GM12878 (cell line): ENCODE measurements around the gene NFASC. TPM values are rescaled to one million over a fixed set of nuclear protein-coding genes. Genes with fewer than 3 reads are reported as not detected.

Source experiments
- ATAC-seq: fragments of 200-7000 bp; cut with Tn5 transposase; 3 replicates; pipeline ENCODE4 v1.9.1; 2020; ENCODE audit warnings: mild to moderate bottlenecking, moderate library complexity
- BruUV-seq: library from RNA; stranded (reverse); fragments of 400-500 nt; replicated peaks from 2 replicates; lab custom pipeline; 2021; lab: Mats Ljungman, UMichigan
- CTCF ChIA-PET: fragments of 300-600 bp; sonication (Branson Sonifier 250); formaldehyde crosslinking; extraction: SDS; loops from one replicate; lab custom pipeline; 2021; ENCODE audit warnings: inconsistent platforms; lab: Yijun Ruan, JAX
- POLR2A ChIA-PET: fragments of 350-600 bp; formaldehyde crosslinking; extraction: SDS; loops from one replicate; lab custom pipeline; 2021; ENCODE audit warnings: inconsistent platforms; lab: Charles Lee
- RAD21 ChIA-PET: fragments of 300-600 bp; sonication (Branson Sonifier 250); formaldehyde crosslinking; loops from one replicate; lab custom pipeline; 2023; ENCODE audit warnings: antibody characterized with exemption; ENCODE audit not compliant: unreplicated experiment; lab: Charles Lee
- SMC1A ChIA-PET: fragments of 300-600 bp; sonication (Branson Sonifier 250); formaldehyde crosslinking; loops from one replicate; lab custom pipeline; 2023; ENCODE audit not compliant: unreplicated experiment, uncharacterized antibody; lab: Charles Lee
- DNase-seq: peaks from one replicate; pipeline ENCODE4 v3.0.0-alpha.2; 2011; ENCODE audit warnings: low read depth, low spot score
- FAIRE-seq: peaks from 3 replicates; lab custom pipeline; 2011; peaks lifted over from hg19 to GRCh38; lab: Jason Lieb, UNC
- H2AFZ ChIP-seq: 2 replicates; pipeline ENCODE4 v1.6.0; 2011; ENCODE audit warnings: low read depth, low read length, control low read depth; ENCODE audit not compliant: control insufficient read depth
- H3K27ac ChIP-seq: 2 replicates; pipeline ENCODE4 v1.5.1; 2011; ENCODE audit warnings: control low read depth; ENCODE audit not compliant: control insufficient read depth, insufficient read depth
- H3K27me3 ChIP-seq, 2 experiments: replicated peaks in 1 of 2; 2 replicates each; pipeline versions ENCODE4 v1.6.0 to v1.6.1; 2011; ENCODE audit warnings: low read length in 1 of 2; ENCODE audit not compliant: control insufficient read depth in 2 of 2, insufficient read depth in 2 of 2
- H3K36me3 ChIP-seq, 2 experiments: 2 replicates each; pipeline ENCODE4 v1.5.1; 2011; ENCODE audit warnings: low read length in 1 of 2; ENCODE audit not compliant: control insufficient read depth in 2 of 2, insufficient read depth in 2 of 2
- H3K4me1 ChIP-seq: 2 replicates; pipeline ENCODE4 v1.6.1; 2011; ENCODE audit warnings: mild to moderate bottlenecking, low read length, moderate library complexity, mixed read lengths; ENCODE audit not compliant: control insufficient read depth, insufficient read depth
- H3K4me2 ChIP-seq: 2 replicates; pipeline ENCODE4 v1.6.0; 2011; ENCODE audit warnings: control low read depth; ENCODE audit not compliant: control insufficient read depth, insufficient read depth
- H3K4me3 ChIP-seq: fragments of 200-600 bp; sonication (generic); 2 replicates; pipeline ENCODE4 v1.5.1; 2016
- H3K79me2 ChIP-seq: 2 replicates; pipeline ENCODE4 v1.6.0; 2011; ENCODE audit warnings: low read length; ENCODE audit not compliant: control insufficient read depth, insufficient read depth
- H3K9ac ChIP-seq: 2 replicates; pipeline ENCODE4 v1.8.0; 2011; ENCODE audit warnings: low read length, control low read depth, mixed read lengths; ENCODE audit not compliant: control insufficient read depth, insufficient read depth
- H3K9me3 ChIP-seq: replicated peaks from 3 replicates; pipeline ENCODE4 v1.5.1; 2011; ENCODE audit warnings: mild to moderate bottlenecking, low read length; ENCODE audit not compliant: control insufficient read depth, insufficient read depth
- H4K20me1 ChIP-seq: 2 replicates; pipeline ENCODE4 v1.6.0; 2011; ENCODE audit not compliant: control insufficient read depth, insufficient read depth
- CBFB ChIP-seq: IDR thresholded peaks from 2 replicates; pipeline ENCODE4 v1.6.1; 2016; ENCODE audit warnings: antibody characterized with exemption, low read depth
- CHD2 ChIP-seq: IDR thresholded peaks from 2 replicates; pipeline ENCODE4 v1.6.1; 2011; ENCODE audit warnings: low read depth, low read length, improper control_type of control experiment, borderline replicate concordance
- HDGF ChIP-seq: fragments of 450-650 bp; IDR thresholded peaks from 2 replicates; pipeline ENCODE4 v1.6.1; 2016; ENCODE audit warnings: antibody characterized with exemption
- MYB ChIP-seq: fragments of 150-350 bp; IDR thresholded peaks from 2 replicates; pipeline ENCODE4 v1.6.1; 2014; ENCODE audit warnings: mild to moderate bottlenecking, low read depth, low read length, borderline replicate concordance
- NR2F1 ChIP-seq: fragments of 450-650 bp; conservative IDR thresholded peaks from 2 replicates; pipeline ENCODE4 v1.6.1; 2017; ENCODE audit warnings: mild to moderate bottlenecking
- PKNOX1 ChIP-seq: fragments of 450-650 bp; IDR thresholded peaks from 2 replicates; pipeline ENCODE4 v1.6.1; 2016; ENCODE audit warnings: mild to moderate bottlenecking
- PML ChIP-seq: IDR thresholded peaks from 2 replicates; pipeline ENCODE4 v1.6.1; 2012; ENCODE audit warnings: low read length, inconsistent platforms
- POLR2AphosphoS5 ChIP-seq: IDR thresholded peaks from 2 replicates; pipeline ENCODE4 v1.6.1; 2011; ENCODE audit warnings: mild to moderate bottlenecking, low read length, inconsistent platforms
- RCOR1 ChIP-seq: conservative IDR thresholded peaks from 2 replicates; pipeline ENCODE4 v1.6.1; 2012; ENCODE audit warnings: low read depth, low read length, improper control_type of control experiment
- REST ChIP-seq: IDR thresholded peaks from 2 replicates; pipeline ENCODE4 v1.6.1; 2012; ENCODE audit warnings: mild to moderate bottlenecking, low read depth, low read length
- RUNX3 ChIP-seq: IDR thresholded peaks from 2 replicates; pipeline ENCODE4 v1.6.1; 2012; ENCODE audit warnings: low read length, inconsistent platforms
- SIN3A ChIP-seq: IDR thresholded peaks from 2 replicates; pipeline ENCODE4 v1.6.1; 2012; ENCODE audit warnings: low read depth, low read length, improper control_type of control experiment
- ZNF622 ChIP-seq: fragments of 450-650 bp; IDR thresholded peaks from 2 replicates; pipeline ENCODE4 v1.6.1; 2017; ENCODE audit warnings: mild to moderate bottlenecking, inconsistent platforms
- WGBS: methylation state at CpG from one replicate; pipeline ENCODE4 v1.1.6; 2016; ENCODE audit warnings: low lambda C conversion rate; ENCODE audit not compliant: insufficient replicate concordance, insufficient coverage; ENCODE audit errors: missing lambda C conversion rate; 5-methylcytosine and 5-hydroxymethylcytosine counted together
- in situ Hi-C: fragments of 300-500 bp; cut with MboI; formaldehyde crosslinking; loops from 9 replicates; pipeline ENCODE4 v1.14.3; 2018; ENCODE audit warnings: mixed read lengths
- intact Hi-C: fragments of 100-400 bp; cut with micrococcal nuclease; formaldehyde crosslinking; loops from one replicate; pipeline ENCODE4 v1.14.2; 2022; ENCODE audit not compliant: unreplicated experiment
- polyA plus RNA-seq, 11 experiments: library from polyadenylated mRNA; depleted of rRNA in 4 of 11; unstranded in 6 of 11; stranded (reverse) in 5 of 11; fragments of >200 nt; fragmentation: Nextera tagmentation in 4 of 11; fragmentation: Illumina TruSeq in 1 of 11; extraction: Ambion mirVana in 4 of 11; extraction: Trizol in 1 of 11; gene quantifications; 1 replicate in 1 of 11; 2 replicates in 10 of 11; pipeline versions ENCODE4 v1.2.1 to v1.2.3, GENCODE V29; 2011 to 2016; ENCODE audit warnings: inconsistent platforms in 2 of 11, missing spikeins in 2 of 11, low read depth in 1 of 11
- total RNA-seq, 4 experiments: library from RNA; depleted of rRNA in 3 of 4; stranded (reverse); fragments of >200 nt in 3 of 4; fragmentation: Illumina TruSeq in 1 of 4; extraction: Trizol in 1 of 4; gene quantifications; 2 replicates each; pipeline versions ENCODE4 v1.2.1 to v1.2.3, GENCODE V29; 2013 to 2021

The NFASC gene
- total and polyA plus RNA-seq, 10 of the 15 experiments (the other 5 are each of a cell fraction or from before 2014, with no cell fraction given): 0.04 to 0.31 (median 0.12) TPM; not detected in 4

GRCh38 chr1:205026181-205026580 lies 155.5 kb downstream of the NFASC start:
- BruUV-seq: no TSS peak
- no peak overlapping the region for H2AFZ ChIP-seq
- RAD21 ChIA-PET: no interaction called here
- no peaks in the 10 kb centered on the region for H3K79me2 ChIP-seq
- no peak overlapping the region for H3K9ac ChIP-seq
- H4K20me1 ChIP-seq: no peaks in the 10 kb centered on the region
- intact Hi-C loops: no loop called here
- no peaks in the 10 kb centered on the region for H3K36me3 ChIP-seq
- 26% methylated on average over 6 of the region's 6 CpGs for WGBS
- no peak overlapping the region for H3K4me2 ChIP-seq
- no peak for FAIRE-seq
- CTCF ChIA-PET: no interaction called here
- TF ChIP-seq ZNF622: no peak
- TF ChIP-seq, all 136 proteins: peak for 0
- ATAC-seq: no peak
- SMC1A ChIA-PET: no interaction called here
- Histone ChIP-seq H3K27me3 (peaks cover 0 to 3% of the 10 kb centered on the region in 2 experiments; a peak in 3 of 4 replicates), H3K4me3 (no peak overlapping the region), H3K9me3 (no peaks in the 10 kb centered on the region), H3K27ac (no peak overlapping the region), H3K4me1 (no peaks in the 10 kb centered on the region)
- POLR2A ChIA-PET: interaction anchor here (0.6 kb wide), 1 partner anchor 60 kb away, joined by 4 read pairs; no protein-coding TSS in a partner anchor
- in situ Hi-C loops: no loop called here
- DNase-seq: no peak

GRCh38 chr1:205028390-205028789 lies 157.7 kb downstream of the NFASC start:
- Histone ChIP-seq H3K4me1 (no peaks in the 10 kb centered on the region), H3K27me3 (peaks cover 0 to 3% of the 10 kb centered on the region in 2 experiments; a peak in 2 of 4 replicates), H3K9me3 (no peaks in the 10 kb centered on the region), H3K9ac (no peak overlapping the region), H4K20me1 (no peaks in the 10 kb centered on the region), H3K4me2 (no peak overlapping the region), H3K79me2 (no peaks in the 10 kb centered on the region), H3K36me3 (no peaks in the 10 kb centered on the region), H3K27ac (no peak overlapping the region), H2AFZ (no peak overlapping the region), H3K4me3 (no peak overlapping the region)
- DNase-seq (no peak), FAIRE-seq (no peak), ATAC-seq (no peak)
- SMC1A ChIA-PET: interaction anchor here (1.3 kb wide), 1 partner anchor 227 kb away, joined by 3 read pairs; no protein-coding TSS in a partner anchor
- in situ Hi-C loops: no loop called here
- no TSS peak for BruUV-seq
- POLR2A ChIA-PET: no interaction called here
- CTCF ChIA-PET: interaction anchor here (0.7 to 1.4 kb wide), 3 partner anchors 34 to 222 kb away, joined by 3 to 7 read pairs (median 3); no protein-coding TSS in a partner anchor
- WGBS: 19% methylated on average over 7 of the region's 7 CpGs
- intact Hi-C loops: no loop called here
- RAD21 ChIA-PET: interaction anchor here (0.5 kb wide), 1 partner anchor 629 kb away, joined by 4 read pairs; no protein-coding TSS in a partner anchor
- no peak for TF ChIP-seq SIN3A
- no peak for TF ChIP-seq POLR2AphosphoS5
- TF ChIP-seq REST: no peak
- TF ChIP-seq CBFB: no peak
- TF ChIP-seq PML: no peak
- no peak for TF ChIP-seq MYB
- TF ChIP-seq HDGF: no peak
- no peak for TF ChIP-seq PKNOX1
- no peak for TF ChIP-seq NR2F1
- no peak for TF ChIP-seq CHD2
- TF ChIP-seq RCOR1: no peak
- no peak for TF ChIP-seq RUNX3
